PC-3 (cell line): Measurements from ENCODE around the gene ZBTB24. TPM values are rescaled to one million over a fixed set of nuclear protein-coding genes. Genes with fewer than 3 reads are reported as not detected.

Source experiments
- ATAC-seq: fragments of 200-7000 bp; cut with Tn5 transposase; 2 replicates; pipeline ENCODE4 v1.9.1; 2020; ENCODE audit warnings: mild to moderate bottlenecking, moderate library complexity
- BruUV-seq: library from RNA; stranded (reverse); fragments of 400-500 nt; replicated peaks from 2 replicates; lab custom pipeline; 2021; lab: Mats Ljungman, UMichigan
- CTCF ChIA-PET: fragments of 300-600 bp; sonication (Branson Sonifier 250); formaldehyde crosslinking; loops from one replicate; lab custom pipeline; 2022; ENCODE audit warnings: antibody characterized with exemption; lab: Charles Lee
- POLR2A ChIA-PET: fragments of 300-600 bp; sonication (Branson Sonifier 250); formaldehyde crosslinking; loops from one replicate; lab custom pipeline; 2022; ENCODE audit warnings: antibody characterized with exemption; ENCODE audit not compliant: unreplicated experiment; lab: Charles Lee
- DNase-seq: peaks from one replicate; pipeline ENCODE4 v3.0.0-alpha.2; 2015
- H2AFZ ChIP-seq: fragments of 300-600 bp; sonication (generic); 2 replicates; pipeline ENCODE4 v1.6.0; 2016; ENCODE audit warnings: antibody characterized with exemption, low read length
- H3F3A ChIP-seq: fragments of 300-600 bp; sonication (generic); one replicate; pipeline ENCODE4 v1.6.0; 2017; ENCODE audit warnings: antibody characterized with exemption, low read length, control low read depth, mild to moderate bottlenecking; ENCODE audit not compliant: unreplicated experiment
- H3K27ac ChIP-seq: fragments of 300-600 bp; sonication (generic); 2 replicates; pipeline ENCODE4 v1.5.1; 2016; ENCODE audit warnings: mild to moderate bottlenecking, low read length
- H3K27me3 ChIP-seq: fragments of 300-600 bp; sonication (generic); 2 replicates; pipeline ENCODE4 v1.6.1; 2016; ENCODE audit warnings: low read length, mixed read lengths
- H3K36me3 ChIP-seq: fragments of 300-600 bp; sonication (generic); 2 replicates; pipeline ENCODE4 v1.6.1; 2016; ENCODE audit warnings: low read depth, mixed run types, low read length, mixed read lengths
- H3K4me1 ChIP-seq: fragments of 300-600 bp; sonication (generic); 2 replicates; pipeline ENCODE4 v1.5.1; 2016; ENCODE audit warnings: low read length; ENCODE audit not compliant: insufficient read depth
- H3K4me2 ChIP-seq: fragments of 300-600 bp; sonication (generic); 2 replicates; pipeline ENCODE4 v1.6.0; 2016; ENCODE audit warnings: low read length
- H3K4me3 ChIP-seq: fragments of 300-600 bp; sonication (generic); 2 replicates; pipeline ENCODE4 v1.5.1; 2016; ENCODE audit warnings: mild to moderate bottlenecking, low read length, mixed read lengths
- H3K79me2 ChIP-seq: fragments of 300-600 bp; sonication (generic); 2 replicates; pipeline ENCODE4 v1.6.1; 2017; ENCODE audit warnings: low read length, mixed read lengths
- H3K9ac ChIP-seq: fragments of 300-600 bp; sonication (generic); 2 replicates; pipeline ENCODE4 v1.6.0; 2016; ENCODE audit warnings: mild to moderate bottlenecking, low read length
- H3K9me2 ChIP-seq: fragments of 300-600 bp; sonication (generic); replicated peaks from 2 replicates; pipeline ENCODE4 v1.6.1; 2016; ENCODE audit warnings: mixed run types, low read length, mixed read lengths
- H3K9me3 ChIP-seq: fragments of 300-600 bp; sonication (generic); 2 replicates; pipeline ENCODE4 v1.6.1; 2016; ENCODE audit warnings: low read length, mixed read lengths
- H4K20me1 ChIP-seq: fragments of 300-600 bp; sonication (generic); 2 replicates; pipeline ENCODE4 v1.6.1; 2016; ENCODE audit warnings: low read length, mixed read lengths
- CTCF ChIP-seq: fragments of 300-600 bp; sonication (generic); conservative IDR thresholded peaks from 2 replicates; pipeline ENCODE4 v1.5.1; 2017; ENCODE audit warnings: antibody characterized with exemption, low read depth, mild to moderate bottlenecking, low read length
- EZH2 ChIP-seq: fragments of 300-600 bp; sonication (generic); IDR thresholded peaks from one replicate; pipeline ENCODE4 v1.6.1; 2017; ENCODE audit warnings: antibody characterized with exemption, mild to moderate bottlenecking, low read length; ENCODE audit not compliant: unreplicated experiment
- EZH2phosphoT487 ChIP-seq: fragments of 300-600 bp; sonication (generic); IDR thresholded peaks from 2 replicates; pipeline ENCODE4 v1.6.1; 2018; ENCODE audit warnings: mild to moderate bottlenecking, antibody characterized with exemption, low read length, borderline replicate concordance
- intact Hi-C: fragments of 100-400 bp; cut with micrococcal nuclease; formaldehyde crosslinking; loops from 2 replicates; pipeline ENCODE4 v1.9.0; 2023
- total RNA-seq: library from RNA; depleted of rRNA; stranded (reverse); fragments of >200 nt; gene quantifications from 2 replicates; pipeline ENCODE4 v1.2.3, GENCODE V29; 2014

Gene ZBTB24
- total RNA-seq, 1 experiment from 2014 or later = 6.1 TPM

GRCh38 chr6:109460161-109460829 lies 22.7 kb downstream of the ZBTB24 start:
- intact Hi-C loops = no loop called here
- TF ChIP-seq EZH2phosphoT487 (no peak), CTCF (no peak), EZH2 (no peak)
- no peaks in the 10 kb centered on the region for H3F3A ChIP-seq

GRCh38 chr6:109458774-109459531 lies 24.1 kb downstream of the ZBTB24 start:
- Histone ChIP-seq H3K9me2 (no peaks in the 10 kb centered on the region), H3K27ac (no peak overlapping the region), H2AFZ (no peak overlapping the region), H3K9ac (no peak overlapping the region), H3K4me1 (peaks cover 23% of the 10 kb centered on the region; the same call in 1 of the 2 replicates), H3F3A (no peaks in the 10 kb centered on the region), H3K9me3 (no peaks in the 10 kb centered on the region), H3K36me3 (peaks cover 14% of the 10 kb centered on the region; the same call in 1 of the 2 replicates), H3K4me3 (no peak overlapping the region), H3K4me2 (no peak overlapping the region), H3K79me2 (no peaks in the 10 kb centered on the region), H4K20me1 (no peaks in the 10 kb centered on the region), H3K27me3 (no peaks in the 10 kb centered on the region)
- CTCF ChIA-PET = no interaction called here
- no peak for TF ChIP-seq CTCF
- no peak for TF ChIP-seq EZH2
- no peak for TF ChIP-seq EZH2phosphoT487
- no peak for DNase-seq
- no TSS peak for BruUV-seq
- intact Hi-C loops = no loop called here
- POLR2A ChIA-PET = interaction anchor here (0.7 kb wide), 1 partner anchor 242 kb away, joined by 3 read pairs; no protein-coding TSS in a partner anchor
- no peak for ATAC-seq

More at GRCh38 chr6:109460161-109460829, 22.7 kb downstream of the ZBTB24 start:
- no peak overlapping the region for H3K27ac ChIP-seq
- no peaks in the 10 kb centered on the region for H3K27me3 ChIP-seq
- no peak overlapping the region for H3K4me2 ChIP-seq
- H3K9me2 ChIP-seq = no peaks in the 10 kb centered on the region
- H2AFZ ChIP-seq = no peak overlapping the region
- POLR2A ChIA-PET = no interaction called here
- H4K20me1 ChIP-seq = no peaks in the 10 kb centered on the region
- H3K4me3 ChIP-seq = no peak overlapping the region
- no peaks in the 10 kb centered on the region for H3K9me3 ChIP-seq
- no TSS peak for BruUV-seq
- CTCF ChIA-PET = no interaction called here
- no peak for ATAC-seq
- H3K9ac ChIP-seq = no peak overlapping the region
- peaks cover 15% of the 10 kb centered on the region for H3K36me3 ChIP-seq
- no peaks in the 10 kb centered on the region for H3K79me2 ChIP-seq
- no peak for DNase-seq
- H3K4me1 ChIP-seq = peaks cover 23% of the 10 kb centered on the region; the same call in 1 of the 2 replicates
